Panc1 (cell line): ENCODE results near the gene MYO1B. TPM values are rescaled to one million over a fixed set of nuclear protein-coding genes. Genes with fewer than 3 reads are reported as not detected.

Experiments used
- ATAC-seq: fragments of 200-7000 bp; cut with Tn5 transposase; 2 replicates; pipeline ENCODE4 v1.9.1; 2020; ENCODE audit warnings: mild to moderate bottlenecking, moderate library complexity
- BruUV-seq: library from RNA; stranded (reverse); fragments of 400-500 nt; replicated peaks from 2 replicates; lab custom pipeline; 2021; lab: Mats Ljungman, UMichigan
- CTCF ChIA-PET: fragments of 300-600 bp; sonication (Branson Sonifier 250); formaldehyde crosslinking; loops from one replicate; lab custom pipeline; 2022; ENCODE audit warnings: antibody characterized with exemption; lab: Charles Lee
- POLR2A ChIA-PET: fragments of 300-600 bp; sonication (Branson Sonifier 250); formaldehyde crosslinking; loops from one replicate; lab custom pipeline; 2022; ENCODE audit warnings: antibody characterized with exemption; lab: Charles Lee
- DNase-seq: peaks from one replicate; pipeline ENCODE4 v3.0.0-alpha.2; 2010; ENCODE audit warnings: low read depth, low spot score
- H3K27ac ChIP-seq: 2 replicates; pipeline ENCODE4 v1.5.1; 2011; ENCODE audit warnings: mild to moderate bottlenecking, low read length, inconsistent platforms
- H3K27me3 ChIP-seq: fragments of 200-500 bp; sonication (Bioruptor generic); 2 replicates; pipeline ENCODE4 v1.6.0; 2014; ENCODE audit warnings: low read length, inconsistent platforms; ENCODE audit not compliant: control insufficient read depth, insufficient read depth
- H3K36me3 ChIP-seq: fragments of 200-500 bp; sonication (Bioruptor generic); 2 replicates; pipeline ENCODE4 v1.5.1; 2014; ENCODE audit warnings: inconsistent platforms, mild to moderate bottlenecking, low read length, moderate library complexity; ENCODE audit not compliant: control insufficient read depth, insufficient read depth
- H3K4me1 ChIP-seq: 2 replicates; pipeline ENCODE4 v1.5.1; 2011; ENCODE audit warnings: inconsistent platforms, mild to moderate bottlenecking, low read length, moderate library complexity; ENCODE audit not compliant: control insufficient read depth, insufficient read depth
- H3K4me3 ChIP-seq, 2 experiments: 2 replicates each; pipeline ENCODE4 v1.5.1; 2011 to 2012; ENCODE audit warnings: low read depth in 2 of 2, low read length in 2 of 2, mild to moderate bottlenecking in 2 of 2, inconsistent platforms in 1 of 2, moderate library complexity in 1 of 2
- H3K9me3 ChIP-seq: fragments of 200-500 bp; sonication (Bioruptor generic); 2 replicates; pipeline ENCODE4 v1.5.1; 2014; ENCODE audit warnings: low read depth, mild to moderate bottlenecking, inconsistent platforms, low read length, moderate library complexity; ENCODE audit not compliant: control insufficient read depth, insufficient read depth
- POLR2AphosphoS5 ChIP-seq: IDR thresholded peaks from 2 replicates; pipeline ENCODE4 v1.6.1; 2012; ENCODE audit warnings: mild to moderate bottlenecking, low read depth, low read length, moderate library complexity
- REST ChIP-seq, 2 experiments: IDR thresholded peaks; 2 replicates each; pipeline ENCODE4 v1.6.1; 2011 to 2012; ENCODE audit warnings: low read depth in 2 of 2, control low read depth in 1 of 2, low read length in 1 of 2, mild to moderate bottlenecking in 1 of 2, moderate library complexity in 1 of 2; ENCODE audit not compliant: insufficient read depth in 1 of 2
- SIN3A ChIP-seq: IDR thresholded peaks from 2 replicates; pipeline ENCODE4 v1.6.1; 2012; ENCODE audit warnings: low read depth, mild to moderate bottlenecking, low read length, moderate library complexity, borderline replicate concordance; ENCODE audit not compliant: insufficient read depth
- TCF7L2 ChIP-seq: IDR thresholded peaks from 2 replicates; pipeline ENCODE4 v1.6.1; 2011; ENCODE audit warnings: mild to moderate bottlenecking, low read depth, low read length, inconsistent platforms
- in situ Hi-C: cut with HindIII; loops from 2 replicates; pipeline ENCODE4 v1.10.0; 2016; ENCODE audit warnings: low sequenced_read_pairs, low pct_unique_long_range_greater_than_20kb
- intact Hi-C: fragments of 100-400 bp; cut with micrococcal nuclease; formaldehyde crosslinking; loops from one replicate; pipeline ENCODE4 v1.10.0; 2022; ENCODE audit not compliant: unreplicated experiment
- total RNA-seq: library from RNA; stranded (reverse); gene quantifications from one replicate; pipeline ENCODE4 v1.2.1, GENCODE V29; 2021; ENCODE audit not compliant: unreplicated experiment
- TF ChIP-seq, protein P1 (sequence below): fragments of 450-650 bp; IDR thresholded peaks from 2 replicates; pipeline ENCODE4 v1.5.1; 2017; ENCODE audit warnings: mild to moderate bottlenecking

Gene MYO1B
- total RNA-seq, 1 experiment from 2014 or later, result 51.5 TPM

DNA sequence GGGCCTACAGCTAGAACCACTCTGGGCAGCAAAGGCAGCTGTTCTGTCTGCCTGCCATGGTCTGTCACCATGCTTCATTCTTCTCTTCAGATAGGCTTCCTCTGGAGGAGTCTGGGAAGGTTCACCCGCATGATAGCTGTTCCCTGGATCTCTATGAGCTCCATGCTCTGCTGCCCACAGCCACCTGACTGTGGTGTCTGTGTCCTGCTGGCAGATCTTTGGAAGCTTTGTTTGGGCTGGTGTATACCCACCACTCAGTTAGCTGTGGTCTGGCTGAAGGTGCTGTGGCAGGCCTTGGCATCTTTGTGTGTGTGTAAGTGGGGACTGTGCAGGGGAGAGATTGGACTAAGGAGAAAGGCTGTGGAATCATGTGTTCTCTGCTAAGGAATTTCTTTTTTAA lies 23.4 kb downstream of the MYO1B start:
- Histone ChIP-seq H3K27me3 (no peaks in the 10 kb centered on the region), H3K4me1 (peaks cover 16% of the 10 kb centered on the region), H3K36me3 (no peaks in the 10 kb centered on the region), H3K9me3 (no peaks in the 10 kb centered on the region), H3K27ac (no peak overlapping the region), H3K4me3 (no peak overlapping the region)
- in situ Hi-C loops (no loop called here), intact Hi-C loops (no loop called here)
- BruUV-seq, result no TSS peak
- no peak for ATAC-seq
- ChIA-PET POLR2A (no interaction called here), CTCF (no interaction called here)
- no peak for DNase-seq
- TF ChIP-seq TCF7L2, result no peak

GRCh38 chr2:191270306-191271161 lies 25.3 kb downstream of the MYO1B start:
- ChIA-PET CTCF (no interaction called here), POLR2A (no interaction called here)
- no peak for DNase-seq
- H3K4me1 ChIP-seq, result peaks cover 4% of the 10 kb centered on the region; the same call in 1 of the 2 replicates
- no peak for TF ChIP-seq REST (IDR thresholded peaks at IDR 0.05; ENCODE audit: insufficient read depth in 1 of 2, low read depth in 2 of 2, low read length in 1 of 2)
- TF ChIP-seq TCF7L2, result no peak
- TF ChIP-seq, protein P1, sequence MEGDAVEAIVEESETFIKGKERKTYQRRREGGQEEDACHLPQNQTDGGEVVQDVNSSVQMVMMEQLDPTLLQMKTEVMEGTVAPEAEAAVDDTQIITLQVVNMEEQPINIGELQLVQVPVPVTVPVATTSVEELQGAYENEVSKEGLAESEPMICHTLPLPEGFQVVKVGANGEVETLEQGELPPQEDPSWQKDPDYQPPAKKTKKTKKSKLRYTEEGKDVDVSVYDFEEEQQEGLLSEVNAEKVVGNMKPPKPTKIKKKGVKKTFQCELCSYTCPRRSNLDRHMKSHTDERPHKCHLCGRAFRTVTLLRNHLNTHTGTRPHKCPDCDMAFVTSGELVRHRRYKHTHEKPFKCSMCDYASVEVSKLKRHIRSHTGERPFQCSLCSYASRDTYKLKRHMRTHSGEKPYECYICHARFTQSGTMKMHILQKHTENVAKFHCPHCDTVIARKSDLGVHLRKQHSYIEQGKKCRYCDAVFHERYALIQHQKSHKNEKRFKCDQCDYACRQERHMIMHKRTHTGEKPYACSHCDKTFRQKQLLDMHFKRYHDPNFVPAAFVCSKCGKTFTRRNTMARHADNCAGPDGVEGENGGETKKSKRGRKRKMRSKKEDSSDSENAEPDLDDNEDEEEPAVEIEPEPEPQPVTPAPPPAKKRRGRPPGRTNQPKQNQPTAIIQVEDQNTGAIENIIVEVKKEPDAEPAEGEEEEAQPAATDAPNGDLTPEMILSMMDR, result no peak
- no peak for TF ChIP-seq SIN3A
- TF ChIP-seq POLR2AphosphoS5, result no peak
- in situ Hi-C loops (no loop called here), intact Hi-C loops (no loop called here)
- no peak overlapping the region for H3K4me3 ChIP-seq
- ATAC-seq, result no peak
- H3K27ac ChIP-seq, result no peak overlapping the region
- no peaks in the 10 kb centered on the region for H3K36me3 ChIP-seq
- no peaks in the 10 kb centered on the region for H3K9me3 ChIP-seq
- BruUV-seq, result no TSS peak
- H3K27me3 ChIP-seq, result no peaks in the 10 kb centered on the region

- Histone ChIP-seq H3K4me3 (no peak overlapping the region), H3K36me3 (no peaks in the 10 kb centered on the region), H3K27ac (no peak overlapping the region), H3K27me3 (no peaks in the 10 kb centered on the region), H3K9me3 (no peaks in the 10 kb centered on the region), H3K4me1 (no peaks in the 10 kb centered on the region; the same call in 1 of the 2 replicates)
- intact Hi-C loops (no loop called here), in situ Hi-C loops (no loop called here)
- DNase-seq (no peak), ATAC-seq (no peak)
- CTCF ChIA-PET, result no interaction called here
- POLR2A ChIA-PET, result no interaction called here
- BruUV-seq, result no TSS peak
- TF ChIP-seq TCF7L2, result no peak
- no peak for TF ChIP-seq POLR2AphosphoS5
- TF ChIP-seq SIN3A, result no peak
- no peak for TF ChIP-seq REST (IDR thresholded peaks at IDR 0.05; ENCODE audit: insufficient read depth in 1 of 2, low read depth in 2 of 2, low read length in 1 of 2)
- TF ChIP-seq, protein P1, result no peak
These were observed 26.9 kb downstream of the MYO1B start for GRCh38 chr2:191272064-191272463.
